Activated T-cell treated with anti-CD3 and anti-CD28 coated beads, Interleukin-2, amount 50 U/mL, for 24 hours (primary cell): ENCODE measurements around the gene CAMK4.
"Not testable (repeated sequence)": the region's sequence is repeated elsewhere in the genome, so short reads cannot be mapped to it uniquely, and the experiment has no call there.

Source experiments
- DNase-seq: peaks from one replicate; pipeline ENCODE4 v3.0.0-alpha.2; 2020
- H3K27ac Mint-ChIP-seq: 2 replicates; pipeline ENCODE4 v1.8.0; 2020; ENCODE audit warnings: mild to moderate bottlenecking, mixed read lengths
- H3K27me3 Mint-ChIP-seq: 2 replicates; pipeline ENCODE4 v1.8.0; 2020; ENCODE audit warnings: mixed read lengths
- H3K36me3 Mint-ChIP-seq: 2 replicates; pipeline ENCODE4 v1.8.0; 2020; ENCODE audit warnings: low read depth, mixed read lengths
- H3K4me1 Mint-ChIP-seq: 2 replicates; pipeline ENCODE4 v1.8.0; 2020; ENCODE audit warnings: low read depth, mixed read lengths
- H3K4me3 Mint-ChIP-seq: 2 replicates; pipeline ENCODE4 v1.8.0; 2020; ENCODE audit warnings: mild to moderate bottlenecking, moderate library complexity, mixed read lengths
- H3K9me3 Mint-ChIP-seq: 2 replicates; pipeline ENCODE4 v1.8.0; 2020; ENCODE audit warnings: mixed read lengths

Gene CAMK4

DNA sequence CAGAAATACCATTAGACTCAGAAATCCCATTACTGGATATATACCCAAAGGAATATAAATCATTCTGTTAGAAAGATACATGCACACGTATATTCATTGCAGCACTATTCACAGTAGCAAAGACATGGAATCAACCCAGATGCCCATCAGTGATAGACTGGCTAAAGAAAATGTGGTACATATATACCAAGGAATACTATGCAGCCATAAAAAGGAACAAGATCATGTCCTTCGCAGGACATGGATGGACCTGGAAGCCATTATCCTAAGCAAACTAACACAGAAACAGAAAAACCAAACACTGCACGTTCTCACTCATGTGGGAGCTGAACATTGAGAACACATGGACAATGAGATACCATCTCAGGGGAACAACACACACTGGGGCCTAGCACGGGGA is 33.4 kb downstream of the CAMK4 start:
- H3K27me3 Mint-ChIP-seq, DNase-seq, H3K4me3 Mint-ChIP-seq, H3K9me3 Mint-ChIP-seq: not testable (repeated sequence)
- H3K27ac Mint-ChIP-seq = peak overlapping the region; percentile 45
- H3K4me1 Mint-ChIP-seq = peaks cover 55% of the 10 kb centered on the region
- peaks cover 31% of the 10 kb centered on the region for H3K36me3 Mint-ChIP-seq

DNA sequence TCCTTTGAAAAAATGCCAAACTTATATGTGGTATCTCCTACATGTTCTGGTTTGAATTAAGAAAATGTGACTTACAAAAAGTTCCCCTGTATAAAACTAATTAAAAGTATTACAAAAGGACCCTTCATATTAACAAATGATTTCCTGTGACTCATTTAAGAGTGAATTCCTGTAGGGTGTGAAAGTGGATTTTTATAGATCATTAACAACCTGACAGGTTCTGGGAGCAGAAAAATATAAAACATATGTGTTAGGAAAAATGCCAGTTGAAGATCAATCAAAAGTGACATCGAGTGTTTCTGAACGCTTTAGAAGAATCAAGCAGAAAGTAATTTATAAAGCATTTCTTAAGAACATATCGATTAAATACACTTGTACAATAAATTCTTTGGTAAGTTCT is 35.5 kb downstream of the CAMK4 start:
- Mint-ChIP-seq H3K9me3 (peaks cover 9% of the 10 kb centered on the region), H3K27me3 (no peaks in the 10 kb centered on the region), H3K36me3 (peaks cover 43% of the 10 kb centered on the region), H3K4me3 (no peak overlapping the region), H3K27ac (no peak overlapping the region), H3K4me1 (peaks cover 37% of the 10 kb centered on the region)
- no peak for DNase-seq

DNA sequence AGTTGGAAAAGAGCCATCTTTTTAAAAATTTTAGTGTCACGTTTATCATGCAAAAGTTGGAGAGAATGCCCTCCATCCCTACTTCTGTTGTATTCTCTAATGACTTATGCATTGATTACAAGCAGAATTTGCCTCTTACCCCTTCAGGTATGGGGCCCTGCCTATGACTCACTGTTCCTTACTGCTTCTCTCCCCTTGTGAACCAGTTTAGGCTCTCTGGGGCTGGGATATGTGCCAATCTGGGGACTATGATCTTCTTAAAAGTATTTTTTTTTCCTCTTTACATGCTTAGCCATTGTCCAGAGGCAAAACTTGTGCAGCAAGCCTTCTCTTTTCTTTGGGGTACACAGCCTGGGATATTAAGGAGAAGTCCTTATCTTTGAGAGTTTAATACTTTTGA is 37.4 kb downstream of the CAMK4 start:
- no peak overlapping the region for H3K4me3 Mint-ChIP-seq
- DNase-seq = no peak
- H3K27ac Mint-ChIP-seq = no peak overlapping the region
- H3K4me1 Mint-ChIP-seq = peaks cover 31% of the 10 kb centered on the region
- H3K36me3 Mint-ChIP-seq = peaks cover 48% of the 10 kb centered on the region
- H3K9me3 Mint-ChIP-seq = peaks cover 13% of the 10 kb centered on the region
- no peaks in the 10 kb centered on the region for H3K27me3 Mint-ChIP-seq

DNA sequence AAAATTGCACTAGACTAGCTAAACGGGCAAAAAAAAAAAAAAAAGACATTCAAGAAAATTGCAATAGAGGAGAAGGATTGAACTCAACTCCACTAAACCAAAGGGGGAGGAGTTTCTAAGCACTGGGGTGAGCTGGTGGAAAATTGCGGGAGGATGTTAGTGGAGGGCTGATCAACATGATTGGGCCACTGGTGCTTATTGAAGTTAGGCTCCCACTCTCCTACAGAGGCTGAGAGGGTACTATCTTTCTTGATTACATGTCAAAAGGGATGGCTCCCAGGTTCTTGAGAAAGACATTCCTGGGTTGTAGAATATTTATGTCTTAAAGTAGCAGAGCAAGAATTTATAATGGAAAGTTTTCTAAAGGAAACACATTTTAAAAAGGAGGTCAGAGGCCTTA is 38.0 kb downstream of the CAMK4 start:
- H3K9me3 Mint-ChIP-seq = peaks cover 13% of the 10 kb centered on the region
- DNase-seq = no peak
- H3K27me3 Mint-ChIP-seq = no peaks in the 10 kb centered on the region
- peaks cover 29% of the 10 kb centered on the region for H3K4me1 Mint-ChIP-seq
- H3K27ac Mint-ChIP-seq = no peak overlapping the region
- H3K36me3 Mint-ChIP-seq = peaks cover 47% of the 10 kb centered on the region
- no peak overlapping the region for H3K4me3 Mint-ChIP-seq

DNA sequence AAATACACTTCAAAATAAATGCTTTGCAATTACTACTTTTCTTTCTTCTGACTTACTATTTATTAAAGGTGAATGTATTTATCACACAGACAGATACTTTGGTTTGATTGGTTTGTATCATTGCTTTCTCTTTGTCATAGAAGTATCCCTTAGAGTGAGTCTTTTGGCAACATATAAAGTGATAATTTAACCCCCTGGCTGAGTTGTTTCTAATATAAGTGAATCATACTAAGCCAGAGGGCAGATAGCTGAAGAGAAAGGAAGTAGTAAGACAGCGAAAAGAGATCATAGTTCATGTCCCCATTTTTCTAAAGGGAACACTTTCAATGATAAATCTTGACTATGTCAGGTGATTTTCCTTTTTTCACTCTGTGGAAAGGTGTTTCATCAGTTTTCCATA is 38.6 kb downstream of the CAMK4 start:
- Mint-ChIP-seq H3K4me1 (peaks cover 25% of the 10 kb centered on the region), H3K4me3 (no peak overlapping the region), H3K36me3 (peaks cover 43% of the 10 kb centered on the region), H3K27ac (peak overlapping the region; percentile 30), H3K9me3 (peaks cover 10% of the 10 kb centered on the region), H3K27me3 (no peaks in the 10 kb centered on the region)
- DNase-seq = no peak

DNA sequence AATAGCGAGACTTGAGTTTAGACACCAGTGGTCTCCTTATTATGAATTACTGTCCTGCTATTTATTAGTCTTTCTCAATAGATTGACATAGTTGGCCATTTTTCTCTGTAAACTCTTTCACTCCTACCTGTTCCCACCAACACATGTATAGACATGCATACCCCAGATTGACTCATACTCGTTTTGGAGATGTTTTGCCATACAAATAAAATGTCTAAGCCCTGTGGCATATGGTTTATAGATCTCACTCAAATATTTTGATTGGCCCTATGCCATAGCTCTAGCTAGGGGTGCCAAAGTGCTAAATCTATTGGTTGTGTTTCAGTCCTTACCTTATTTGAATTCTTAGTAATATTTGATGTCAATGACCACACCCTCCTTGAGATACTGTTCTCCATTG is 42.3 kb downstream of the CAMK4 start:
- Mint-ChIP-seq H3K9me3 (peaks cover 27% of the 10 kb centered on the region), H3K4me1 (peaks cover 52% of the 10 kb centered on the region), H3K27ac (no peak overlapping the region), H3K27me3 (no peaks in the 10 kb centered on the region), H3K36me3 (peaks cover 66% of the 10 kb centered on the region), H3K4me3 (no peak overlapping the region)
- DNase-seq = no peak

DNA sequence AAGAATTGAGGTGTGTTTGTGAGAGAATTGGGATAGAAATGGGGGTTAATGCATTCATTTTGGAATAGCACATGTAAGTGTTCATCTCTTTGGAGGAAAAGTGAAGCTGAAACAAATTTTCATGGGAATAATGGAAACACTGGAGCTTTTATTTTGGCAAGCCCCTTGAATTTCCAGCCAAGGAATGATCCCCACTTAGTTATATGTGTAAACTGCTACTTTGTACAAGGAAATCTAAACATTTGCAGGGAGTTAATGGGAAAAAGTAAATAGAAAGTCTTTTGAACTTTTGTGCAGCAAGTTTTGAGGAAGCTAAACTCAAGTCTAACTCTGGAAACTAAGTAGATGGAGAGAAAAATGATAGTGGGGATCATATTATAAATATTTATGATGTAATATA is 44.1 kb downstream of the CAMK4 start:
- H3K4me3 Mint-ChIP-seq = no peak overlapping the region
- H3K4me1 Mint-ChIP-seq = peaks cover 67% of the 10 kb centered on the region
- H3K27ac Mint-ChIP-seq = no peak overlapping the region
- H3K36me3 Mint-ChIP-seq = peaks cover 68% of the 10 kb centered on the region
- peaks cover 27% of the 10 kb centered on the region for H3K9me3 Mint-ChIP-seq
- DNase-seq = no peak
- no peaks in the 10 kb centered on the region for H3K27me3 Mint-ChIP-seq

DNA sequence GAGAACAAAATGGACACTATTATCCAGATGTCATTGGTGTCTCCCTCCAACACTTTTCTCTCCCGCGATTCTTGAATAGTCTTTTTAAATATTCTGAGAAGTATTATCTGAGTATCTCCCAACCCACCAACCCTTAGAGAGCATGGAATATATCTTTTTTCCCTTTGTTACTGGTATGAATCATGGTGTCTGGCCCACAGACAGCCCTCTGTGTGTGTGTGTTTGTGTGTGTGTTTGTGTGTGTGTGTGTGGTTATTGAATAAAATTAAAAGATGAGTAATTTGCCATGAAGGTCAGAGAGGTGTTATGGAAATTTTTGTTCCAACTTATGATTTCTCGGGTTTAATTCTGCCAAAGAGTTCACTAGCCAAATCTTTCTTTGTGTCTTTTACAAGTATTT is 47.7 kb downstream of the CAMK4 start:
- peak overlapping the region; percentile 81 for H3K27ac Mint-ChIP-seq
- no peak for DNase-seq
- H3K4me3 Mint-ChIP-seq = no peak overlapping the region
- H3K9me3 Mint-ChIP-seq = peaks cover 19% of the 10 kb centered on the region
- H3K36me3 Mint-ChIP-seq = peaks cover 41% of the 10 kb centered on the region
- H3K4me1 Mint-ChIP-seq = peaks cover 74% of the 10 kb centered on the region
- H3K27me3 Mint-ChIP-seq = no peaks in the 10 kb centered on the region

DNA sequence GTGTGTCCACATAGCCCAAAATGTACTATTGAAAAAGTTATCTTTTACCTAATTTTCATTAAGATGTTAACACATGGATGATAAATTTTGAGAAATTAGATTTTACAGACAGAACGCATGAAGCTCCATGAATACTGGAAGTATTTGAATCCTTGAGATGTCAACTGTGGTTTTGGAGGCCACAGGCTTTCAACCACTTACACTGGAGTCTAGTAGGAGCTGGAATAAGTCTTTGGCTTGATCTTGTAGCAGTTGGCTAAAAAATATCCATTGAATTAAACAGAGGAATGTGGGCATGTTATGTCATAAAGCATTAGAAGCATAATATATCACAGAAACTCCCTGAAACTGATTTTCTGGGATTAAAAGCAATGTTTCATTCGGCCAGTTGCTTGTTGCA is 52.9 kb downstream of the CAMK4 start:
- no peak for DNase-seq
- peak overlapping the region; percentile 6 for H3K27ac Mint-ChIP-seq
- H3K36me3 Mint-ChIP-seq = peaks cover 1% of the 10 kb centered on the region
- peaks cover 70% of the 10 kb centered on the region for H3K4me1 Mint-ChIP-seq
- no peaks in the 10 kb centered on the region for H3K27me3 Mint-ChIP-seq
- H3K9me3 Mint-ChIP-seq = no peaks in the 10 kb centered on the region
- no peak overlapping the region for H3K4me3 Mint-ChIP-seq

DNA sequence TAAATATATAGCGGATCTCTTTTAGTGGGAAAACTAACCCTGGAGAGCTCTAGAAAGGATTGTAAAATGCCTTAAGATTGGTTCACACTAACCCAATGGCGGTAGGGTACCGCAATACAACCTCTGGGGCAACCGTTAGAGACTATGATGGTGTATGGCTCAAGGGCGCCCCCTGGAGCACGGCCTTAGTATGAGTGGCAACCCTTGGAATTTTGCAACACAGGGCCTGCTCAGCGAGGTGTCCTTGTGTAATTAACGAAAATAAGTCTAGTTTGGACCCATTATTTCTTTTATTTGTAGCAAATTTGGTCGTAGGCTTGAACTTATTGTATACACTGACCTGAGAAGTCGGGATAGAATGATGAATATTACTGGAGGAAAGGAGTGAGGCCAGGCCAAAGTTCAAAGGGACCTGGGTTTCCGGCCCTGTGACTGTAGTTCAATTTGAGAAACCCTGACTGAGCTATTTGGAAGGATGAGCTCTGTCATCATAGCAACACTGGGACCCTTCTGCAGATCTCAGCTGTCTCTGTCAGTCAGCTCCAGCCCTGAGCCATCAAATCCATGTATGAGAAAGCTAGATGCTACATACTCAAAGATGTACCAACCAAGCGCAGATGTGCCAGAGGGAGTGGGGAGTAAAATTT is 54.8 kb downstream of the CAMK4 start:
- Mint-ChIP-seq H3K27ac (peak overlapping the region; percentile 84), H3K36me3 (peaks cover 3% of the 10 kb centered on the region), H3K4me3 (no peak overlapping the region), H3K4me1 (peaks cover 75% of the 10 kb centered on the region), H3K9me3 (no peaks in the 10 kb centered on the region), H3K27me3 (no peaks in the 10 kb centered on the region)
- peak; percentile 94 for DNase-seq

DNA sequence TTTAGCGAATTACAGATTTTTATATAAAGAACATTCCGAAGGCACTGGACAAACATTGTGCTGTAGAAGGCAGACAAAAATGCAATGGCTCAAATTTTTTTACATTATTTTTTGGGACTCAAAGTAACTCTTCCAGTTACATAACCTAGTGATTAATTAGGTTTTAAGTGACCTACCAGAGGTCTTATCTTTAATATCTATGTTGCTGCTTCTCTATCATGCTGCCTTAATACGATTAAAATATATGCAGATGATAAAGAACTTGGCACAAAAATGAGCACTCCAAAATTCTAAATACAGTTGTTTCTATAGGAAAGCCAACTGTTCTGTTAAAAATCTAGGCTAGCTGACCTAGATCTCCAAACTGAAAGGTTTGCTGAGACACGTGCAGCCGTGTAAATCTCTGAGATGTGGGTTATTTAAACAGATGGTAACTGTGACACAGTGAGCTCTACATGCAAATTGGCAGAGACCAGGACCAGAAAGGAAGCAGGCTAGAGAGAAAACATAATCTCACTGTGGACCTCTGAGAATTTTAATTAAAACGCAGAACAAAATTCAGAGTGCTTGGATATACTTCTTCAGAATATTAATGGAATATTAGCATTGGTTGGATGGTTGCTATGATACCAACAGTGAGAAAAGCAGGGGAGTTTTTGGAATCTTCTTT is 56.2 kb downstream of the CAMK4 start:
- Mint-ChIP-seq H3K9me3 (no peaks in the 10 kb centered on the region), H3K27me3 (no peaks in the 10 kb centered on the region), H3K36me3 (peaks cover 5% of the 10 kb centered on the region), H3K4me3 (no peak overlapping the region), H3K27ac (no peak overlapping the region), H3K4me1 (peaks cover 77% of the 10 kb centered on the region)
- DNase-seq = no peak

DNA sequence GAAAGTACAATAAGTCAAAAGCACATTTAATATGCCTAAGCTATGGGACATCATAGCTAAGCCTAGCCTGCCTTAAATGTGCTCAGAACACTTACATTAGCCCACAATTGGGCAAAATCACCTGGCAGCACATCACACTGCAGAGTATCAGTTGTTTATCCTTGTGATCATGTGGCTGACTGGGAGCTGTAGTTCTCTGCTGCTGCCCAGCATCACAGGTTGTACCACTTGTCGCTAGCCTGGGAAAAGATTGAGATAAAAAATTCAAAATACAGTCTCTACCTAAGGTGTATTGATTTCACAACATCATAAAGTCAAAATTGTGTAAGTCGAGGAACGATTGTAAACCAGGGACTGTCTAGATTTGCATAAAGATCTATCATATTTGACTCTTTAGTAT is 58.6 kb downstream of the CAMK4 start:
- H3K9me3 Mint-ChIP-seq = no peaks in the 10 kb centered on the region
- peaks cover 78% of the 10 kb centered on the region for H3K4me1 Mint-ChIP-seq
- H3K27ac Mint-ChIP-seq = no peak overlapping the region

DNA sequence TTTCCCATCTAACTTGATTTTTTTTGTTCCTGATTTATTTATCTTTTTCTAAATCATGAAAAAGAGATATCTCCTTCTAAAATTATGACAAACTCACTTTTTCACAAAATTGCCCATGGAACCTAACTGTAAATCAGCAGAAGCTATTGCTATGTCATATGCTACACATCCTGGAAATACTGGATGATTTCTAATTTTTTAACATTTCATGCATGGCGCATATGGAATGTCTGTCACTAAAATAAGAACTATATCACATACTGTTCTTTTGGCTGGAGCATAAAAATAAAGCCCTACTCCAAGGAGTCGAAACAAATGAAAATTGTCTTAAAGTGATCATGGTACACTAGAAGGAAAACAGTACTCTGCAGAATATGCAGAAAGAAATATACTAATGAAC is 60.6 kb downstream of the CAMK4 start:
- Mint-ChIP-seq H3K27ac (no peak overlapping the region), H3K36me3 (peaks cover 16% of the 10 kb centered on the region), H3K9me3 (peaks cover 4% of the 10 kb centered on the region), H3K27me3 (no peaks in the 10 kb centered on the region), H3K4me1 (peaks cover 77% of the 10 kb centered on the region), H3K4me3 (no peak overlapping the region)
- DNase-seq = no peak

More for the DNA sequence above, 58.6 kb downstream of the CAMK4 start:
- Mint-ChIP-seq H3K4me3 (no peak overlapping the region), H3K36me3 (peaks cover 5% of the 10 kb centered on the region), H3K27me3 (no peaks in the 10 kb centered on the region)
- no peak for DNase-seq

DNA sequence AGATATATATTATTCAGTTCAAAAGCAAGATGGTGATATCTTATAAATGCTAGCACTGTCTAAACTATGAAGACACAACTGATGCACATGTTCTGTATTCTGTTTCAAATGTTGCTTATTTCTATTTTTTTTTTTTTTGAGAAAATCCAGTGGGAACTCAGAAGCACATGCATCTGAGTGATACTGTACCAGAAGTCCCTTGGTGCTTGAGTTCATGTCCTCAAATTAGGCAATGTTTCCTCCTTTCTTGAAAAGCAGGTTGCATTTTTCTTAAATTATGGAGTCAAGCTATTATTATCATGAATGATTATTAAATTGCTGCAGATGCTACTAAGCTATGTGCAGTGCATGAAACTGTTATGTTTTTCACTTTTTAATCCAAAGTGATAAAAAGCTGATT is 70.4 kb downstream of the CAMK4 start:
- no peak for DNase-seq
- Mint-ChIP-seq H3K9me3 (peaks cover 11% of the 10 kb centered on the region), H3K27ac (no peak overlapping the region), H3K27me3 (no peaks in the 10 kb centered on the region), H3K4me1 (peaks cover 52% of the 10 kb centered on the region), H3K4me3 (no peak overlapping the region), H3K36me3 (peaks cover 47% of the 10 kb centered on the region)

DNA sequence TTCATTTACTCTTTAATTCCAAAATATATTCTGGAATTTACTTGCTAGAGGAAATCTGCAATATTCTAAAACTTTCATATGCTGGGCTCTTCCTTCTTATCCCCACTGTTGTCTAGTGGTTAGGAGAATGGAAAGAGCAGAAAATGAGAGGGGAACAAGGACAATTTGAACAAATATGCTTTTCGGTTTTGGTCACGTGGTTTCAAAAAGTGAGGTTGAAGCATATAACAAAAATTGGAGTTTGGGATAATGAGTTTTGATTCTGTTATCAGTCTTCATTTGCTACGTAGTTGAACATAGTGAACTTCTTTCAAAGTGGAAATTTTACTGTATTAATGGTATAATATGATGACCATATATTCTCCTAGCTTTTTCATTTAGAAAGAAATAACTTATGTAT is 71.5 kb downstream of the CAMK4 start:
- Mint-ChIP-seq H3K36me3 (peaks cover 42% of the 10 kb centered on the region), H3K4me3 (no peak overlapping the region), H3K27ac (no peak overlapping the region), H3K27me3 (no peaks in the 10 kb centered on the region), H3K9me3 (peaks cover 16% of the 10 kb centered on the region), H3K4me1 (peaks cover 49% of the 10 kb centered on the region)
- DNase-seq = no peak
